ENCODE results near the gene GNG14.

- no peak for TF ChIP-seq CTCF (IDR thresholded peaks at IDR 0.05)
- peak in 1 of 2 donors; percentile 38 for TF ChIP-seq POLR2A (IDR thresholded peaks at IDR 0.05)
Measured at GRCh38 chr19:12736995-12737834, 49.4 kb downstream of the GNG14 start, which contains the start of gene GET3.
